GM12874 (cell line): Measurements from ENCODE around the gene ELK4.

Experiments used
- TF ChIP-seq, protein P1 (sequence below): IDR thresholded peaks from 2 replicates; pipeline ENCODE4 v1.5.1; 2011; ENCODE audit warnings: low read depth, mild to moderate bottlenecking, control low read depth, low read length, moderate library complexity; ENCODE audit not compliant: insufficient read depth

The ELK4 gene

DNA sequence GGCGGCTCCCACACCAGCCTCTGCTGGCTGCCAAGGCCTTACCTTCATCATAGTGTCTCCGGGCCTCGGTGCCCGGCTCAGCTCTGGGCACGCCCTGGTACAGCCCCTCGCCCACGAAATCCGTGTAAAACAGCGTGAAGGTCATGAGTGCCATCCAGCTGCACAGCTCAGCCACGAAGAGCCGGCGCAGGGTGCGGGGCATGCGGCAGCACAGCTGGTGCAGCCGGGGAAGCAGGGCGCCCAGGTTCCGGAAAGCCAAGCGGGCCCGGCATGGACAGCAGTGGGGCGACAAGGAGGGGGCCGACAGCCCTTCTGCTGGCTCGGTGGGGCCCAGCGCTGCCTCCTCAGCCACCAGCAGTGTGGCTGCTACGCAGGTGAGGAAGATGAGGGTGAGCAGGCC lies 31.0 kb upstream of the ELK4 start:
- TF ChIP-seq, protein P1, sequence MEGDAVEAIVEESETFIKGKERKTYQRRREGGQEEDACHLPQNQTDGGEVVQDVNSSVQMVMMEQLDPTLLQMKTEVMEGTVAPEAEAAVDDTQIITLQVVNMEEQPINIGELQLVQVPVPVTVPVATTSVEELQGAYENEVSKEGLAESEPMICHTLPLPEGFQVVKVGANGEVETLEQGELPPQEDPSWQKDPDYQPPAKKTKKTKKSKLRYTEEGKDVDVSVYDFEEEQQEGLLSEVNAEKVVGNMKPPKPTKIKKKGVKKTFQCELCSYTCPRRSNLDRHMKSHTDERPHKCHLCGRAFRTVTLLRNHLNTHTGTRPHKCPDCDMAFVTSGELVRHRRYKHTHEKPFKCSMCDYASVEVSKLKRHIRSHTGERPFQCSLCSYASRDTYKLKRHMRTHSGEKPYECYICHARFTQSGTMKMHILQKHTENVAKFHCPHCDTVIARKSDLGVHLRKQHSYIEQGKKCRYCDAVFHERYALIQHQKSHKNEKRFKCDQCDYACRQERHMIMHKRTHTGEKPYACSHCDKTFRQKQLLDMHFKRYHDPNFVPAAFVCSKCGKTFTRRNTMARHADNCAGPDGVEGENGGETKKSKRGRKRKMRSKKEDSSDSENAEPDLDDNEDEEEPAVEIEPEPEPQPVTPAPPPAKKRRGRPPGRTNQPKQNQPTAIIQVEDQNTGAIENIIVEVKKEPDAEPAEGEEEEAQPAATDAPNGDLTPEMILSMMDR, result no peak

DNA sequence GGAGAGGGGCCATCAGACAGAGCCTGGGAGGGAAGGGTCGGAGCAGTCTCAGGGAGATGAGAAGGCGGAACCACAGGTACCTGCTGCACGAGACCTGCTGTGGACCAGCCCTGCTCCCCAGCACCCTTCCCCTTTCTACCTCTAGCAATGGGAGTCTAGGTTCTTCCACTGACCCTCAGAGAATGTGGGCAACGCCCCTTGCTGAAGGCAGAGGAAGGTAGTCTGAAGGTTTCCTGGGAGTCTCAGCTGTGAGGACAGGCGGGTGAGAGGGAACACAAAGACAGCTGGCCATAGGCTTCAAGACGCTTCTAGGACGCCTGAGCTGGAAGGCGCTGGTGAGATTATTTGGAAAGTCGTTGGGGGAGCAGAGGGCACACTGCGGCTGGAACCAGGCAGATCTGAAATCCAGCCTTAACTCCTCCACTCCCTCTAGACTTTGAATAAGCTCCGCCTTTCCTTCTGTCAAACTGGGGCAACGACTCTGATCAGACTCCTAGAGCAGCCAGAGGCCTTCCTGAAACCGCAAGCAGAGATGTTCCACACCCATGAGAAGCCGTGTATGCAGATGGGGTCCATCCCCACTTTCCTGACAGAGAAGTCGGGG lies 30.4 kb upstream of the ELK4 start:
- TF ChIP-seq, protein P1, result no peak

DNA sequence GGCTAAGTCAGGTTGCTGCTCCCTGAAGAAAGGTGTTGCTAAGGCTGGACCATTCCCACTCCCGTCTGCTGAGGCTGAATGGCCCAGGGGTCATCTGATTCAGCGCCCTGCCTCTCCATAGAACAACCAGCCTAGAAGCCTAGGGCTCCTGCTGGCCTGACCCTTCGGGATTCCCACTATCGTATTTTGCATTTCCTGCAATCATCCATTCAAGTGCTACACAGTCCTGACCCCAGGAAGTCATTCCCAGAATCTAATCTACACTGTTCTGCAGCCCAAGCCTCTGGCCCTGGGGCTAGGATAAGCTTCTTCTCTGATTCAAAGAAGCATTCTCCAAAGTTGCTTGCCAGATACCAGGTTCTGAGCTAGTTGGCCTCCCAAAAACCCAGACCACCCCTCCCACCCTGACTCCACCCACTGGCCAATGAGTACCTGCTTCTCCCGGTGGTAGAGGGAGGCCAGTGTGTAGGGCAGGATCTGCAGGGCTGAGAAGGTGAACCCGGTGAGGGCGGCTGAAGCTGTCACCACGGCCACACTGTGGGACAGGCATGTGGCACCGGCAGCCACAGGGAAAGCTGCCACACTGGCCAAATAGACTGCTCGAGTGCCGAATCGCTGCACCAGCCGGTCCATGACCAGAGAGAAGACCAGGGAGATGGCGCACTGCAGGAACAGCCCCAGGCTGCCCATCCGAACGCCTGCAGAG lies 29.8 kb upstream of the ELK4 start:
- TF ChIP-seq, protein P1, result no peak

DNA sequence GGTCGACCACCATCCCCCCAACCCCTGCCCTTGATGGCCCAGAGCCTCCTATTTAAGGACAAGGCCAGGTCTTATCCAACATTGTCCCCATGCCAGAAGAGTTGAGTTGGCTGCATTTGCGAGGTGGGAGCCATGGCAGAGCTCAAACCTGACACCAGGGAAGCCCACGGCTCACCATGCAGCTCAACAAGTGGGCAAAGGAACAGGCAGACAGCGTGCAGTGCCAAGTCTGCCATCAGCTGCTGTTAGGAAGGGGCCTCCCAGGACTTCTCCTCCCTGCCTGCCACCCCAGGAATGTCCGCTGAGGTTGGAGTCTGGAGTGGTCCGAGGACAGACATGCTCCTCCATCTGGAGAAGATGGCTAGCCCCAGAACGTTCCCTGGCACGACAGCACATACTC lies 28.6 kb upstream of the ELK4 start:
- TF ChIP-seq, protein P1, result no peak

DNA sequence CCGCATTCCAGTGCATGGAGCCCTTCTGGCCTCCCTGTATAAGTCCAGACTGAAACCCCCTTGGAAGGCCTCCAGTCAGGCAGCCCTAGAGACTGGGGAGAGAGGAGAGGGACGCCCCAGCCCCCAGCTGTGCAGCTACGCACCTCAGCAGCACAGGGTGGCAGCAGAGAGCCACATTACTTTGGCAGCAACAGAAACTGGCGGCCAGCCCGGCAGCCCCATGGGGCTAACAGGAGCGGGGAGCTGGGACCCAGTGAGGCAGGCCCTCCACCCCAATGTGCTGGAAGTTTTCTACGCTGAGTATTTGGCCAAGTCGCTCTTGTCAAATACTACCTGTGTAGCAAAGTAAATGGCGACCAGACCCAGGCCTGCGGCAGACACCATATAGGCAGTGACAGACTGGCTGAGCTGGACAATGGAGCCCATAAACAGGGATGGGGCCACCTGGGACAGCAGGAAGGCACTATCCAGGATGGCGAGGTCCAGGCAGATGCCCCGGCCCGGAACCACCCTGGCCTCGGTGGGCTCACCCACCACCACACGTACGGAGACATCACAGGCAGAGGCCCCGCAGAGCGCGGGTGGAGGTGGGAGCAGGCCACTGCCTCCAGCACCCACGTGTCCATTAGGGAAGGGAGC lies 27.3 kb upstream of the ELK4 start:
- TF ChIP-seq, protein P1, result peak; percentile 92

DNA sequence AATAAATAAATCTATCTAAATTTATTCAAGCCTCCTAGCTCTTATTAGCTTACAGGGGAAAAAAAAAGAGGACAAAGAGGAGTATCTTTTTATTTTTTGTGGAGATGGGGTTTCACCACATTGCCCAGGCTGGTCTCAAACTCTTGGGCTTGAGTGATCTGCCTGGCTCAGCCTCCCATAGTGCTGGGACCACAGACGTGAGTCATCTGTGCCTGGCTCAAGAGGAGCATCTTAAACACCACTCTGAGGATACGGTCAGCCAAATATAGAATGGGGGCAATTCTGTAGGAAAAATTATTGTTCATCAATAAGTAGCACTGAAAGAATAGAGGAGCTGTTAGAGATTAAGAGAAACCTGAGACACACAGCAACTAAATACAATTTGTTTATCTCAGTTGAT lies 24.4 kb upstream of the ELK4 start:
- TF ChIP-seq, protein P1, result no peak

DNA sequence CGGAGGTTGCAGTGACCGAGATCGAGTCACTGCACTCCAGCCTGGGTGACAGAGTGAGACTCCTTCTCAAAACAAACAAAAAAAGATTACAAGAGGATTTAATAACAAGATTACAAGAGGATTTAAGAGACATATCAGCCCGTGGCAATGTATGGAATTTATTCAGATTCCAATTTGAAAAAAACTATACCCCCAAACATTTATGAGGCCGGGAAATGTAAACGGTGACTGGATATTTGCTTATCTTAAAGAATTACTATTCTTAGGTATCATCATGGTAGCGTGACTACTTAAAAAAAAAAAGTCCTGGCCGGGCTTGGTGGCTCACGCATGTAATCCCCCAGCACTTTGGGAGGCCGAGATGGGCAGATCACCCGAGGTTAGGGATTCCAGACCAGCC lies 21.2 kb upstream of the ELK4 start:
- TF ChIP-seq, protein P1, result no peak
